Stimulated activated CD4-positive, alpha-beta T cell treated with anti-CD3 and anti-CD28 coated beads, Interleukin-1b, Interleukin-23, amount 100 ng/mL, for 48 hours (primary cell): ENCODE measurements around the gene SPRR2D.
"Not testable (repeated sequence)": the region's sequence is repeated elsewhere in the genome, so short reads cannot be mapped to it uniquely, and the experiment has no call there.

Source experiments
- DNase-seq: peaks from one replicate; pipeline ENCODE4 v3.0.0-alpha.2; 2020

Gene SPRR2D

GRCh38 chr1:153040950-153041631 lies at the start of gene SPRR2D:
Gene SPRR2D, minus strand, starts transcription at chr1:153041120. Its CDS starts 774 bp downstream, at chr1:153040346.
- no peak for DNase-seq

- DNase-seq, result no peak
Measured at GRCh38 chr1:153087652-153088051, 46.7 kb upstream of the SPRR2D start.

- no peak for DNase-seq
Measured at GRCh38 chr1:153081736-153082135, 40.8 kb upstream of the SPRR2D start.

- no peak for DNase-seq
Measured at GRCh38 chr1:153072806-153073726, 32.1 kb upstream of the SPRR2D start.

- DNase-seq, result no peak
Measured at GRCh38 chr1:153071511-153071910, 30.6 kb upstream of the SPRR2D start, which contains the start of gene SPRR2B. Gene SPRR2B, minus strand, starts transcription at chr1:153071611. Its CDS starts 772 bp downstream, at chr1:153070839.

GRCh38 chr1:153070243-153070642 lies 29.3 kb upstream of the SPRR2D start:
- DNase-seq, result no peak

- no peak for DNase-seq
Measured at GRCh38 chr1:153058826-153059784, 18.2 kb upstream of the SPRR2D start.

GRCh38 chr1:153058154-153058553 lies 17.2 kb upstream of the SPRR2D start:
- no peak for DNase-seq

- DNase-seq, result no peak
Measured at GRCh38 chr1:153057375-153057774, 16.5 kb upstream of the SPRR2D start, which contains the start of gene SPRR2A. Gene SPRR2A, minus strand, starts transcription at chr1:153057512. Its CDS starts 777 bp downstream, at chr1:153056735.

GRCh38 chr1:153056111-153056510 lies 15.2 kb upstream of the SPRR2D start:
- not testable (repeated sequence) for DNase-seq

GRCh38 chr1:153049211-153049610 lies 8.3 kb upstream of the SPRR2D start:
- no peak for DNase-seq

- no peak for DNase-seq
Measured at GRCh38 chr1:153035211-153035610, 5.7 kb downstream of the SPRR2D start.

- no peak for DNase-seq
Measured at GRCh38 chr1:153032677-153033308, 8.1 kb downstream of the SPRR2D start.

- no peak for DNase-seq
Measured at GRCh38 chr1:153032073-153032472, 8.8 kb downstream of the SPRR2D start.

- no peak for DNase-seq
Measured at GRCh38 chr1:153030895-153031294, 10.0 kb downstream of the SPRR2D start, which contains the start of gene SPRR1B. Gene SPRR1B, plus strand, starts transcription at chr1:153031203. Its CDS starts 1,143 bp downstream, at chr1:153032346.

- DNase-seq, result no peak
Measured at GRCh38 chr1:153028766-153029165, 12.2 kb downstream of the SPRR2D start.

GRCh38 chr1:153025797-153026196 lies 15.1 kb downstream of the SPRR2D start:
- DNase-seq, result no peak

GRCh38 chr1:153024413-153024812 lies 16.5 kb downstream of the SPRR2D start:
- DNase-seq, result no peak

GRCh38 chr1:153023109-153023508 lies 17.8 kb downstream of the SPRR2D start:
- DNase-seq, result no peak

GRCh38 chr1:153022340-153022739 lies 18.6 kb downstream of the SPRR2D start:
- DNase-seq, result not testable (repeated sequence)

- DNase-seq, result not testable (repeated sequence)
Measured at GRCh38 chr1:153021829-153022228, 19.1 kb downstream of the SPRR2D start.

GRCh38 chr1:153011235-153011758 lies 29.6 kb downstream of the SPRR2D start:
- not testable (repeated sequence) for DNase-seq
